K562 (cell line): ENCODE measurements around the gene PNPLA7. TPM values are rescaled to one million over a fixed set of nuclear protein-coding genes. Genes with fewer than 3 reads are reported as not detected.
A peak's percentile ranks its signal among the peaks of the same experiment; 100 is the strongest.

Source experiments
- CBX5 ChIP-seq: IDR thresholded peaks from 2 replicates; pipeline ENCODE4 v1.6.1; 2014; ENCODE audit warnings: low read depth, borderline replicate concordance
- CHD2 ChIP-seq: IDR thresholded peaks from 2 replicates; pipeline ENCODE4 v1.6.1; 2011; ENCODE audit warnings: low read depth, low read length
- CHD4 ChIP-seq: fragments of 200-600 bp; sonication (generic); IDR thresholded peaks from 3 replicates; pipeline ENCODE4 v1.6.1; 2012; ENCODE audit warnings: low read depth, mild to moderate bottlenecking, mixed read lengths, low read length, inconsistent platforms; ENCODE audit not compliant: insufficient read depth, insufficient replicate concordance, poor library complexity, severe bottlenecking
- CXXC5 ChIP-seq: fragments of 250-450 bp; sonication (Bioruptor Pico); IDR thresholded peaks from 2 replicates; pipeline ENCODE4 v1.8.0; 2022; ENCODE audit warnings: inconsistent platforms, mild to moderate bottlenecking, moderate library complexity
- L3MBTL2 ChIP-seq: fragments of 450-650 bp; IDR thresholded peaks from 2 replicates; pipeline ENCODE4 v1.6.1; 2016; ENCODE audit warnings: mild to moderate bottlenecking, moderate library complexity
- RAD21 ChIP-seq, 2 experiments: fragments of 250-450 bp in 1 of 2; fragments of 450-650 bp in 1 of 2; sonication (Bioruptor Pico) in 1 of 2; formaldehyde crosslinking in 1 of 2; IDR thresholded peaks in 1 of 2; conservative IDR thresholded peaks in 1 of 2; 2 replicates each; pipeline versions ENCODE4 v1.4.0 to v1.8.0; 2020 to 2022; ENCODE audit warnings: mild to moderate bottlenecking in 2 of 2, moderate library complexity in 1 of 2
- ZFX ChIP-seq: sonication (generic); formaldehyde crosslinking; IDR thresholded peaks from 2 replicates; pipeline ENCODE4 v1.8.0; 2022; ENCODE audit warnings: mild to moderate bottlenecking, missing genetic modification reagents, moderate library complexity
- ZNF3 ChIP-seq: fragments of 250-450 bp; sonication (Bioruptor Pico); IDR thresholded peaks from 2 replicates; pipeline ENCODE4 v1.5.0; 2021; ENCODE audit warnings: mild to moderate bottlenecking, moderate library complexity
- polyA plus RNA-seq, 8 experiments: library from polyadenylated mRNA; depleted of rRNA in 4 of 8; stranded (reverse) in 5 of 8; unstranded in 3 of 8; fragments of >200 nt; fragmentation: Nextera tagmentation in 2 of 8; fragmentation: Illumina TruSeq in 1 of 8; extraction: Ambion mirVana in 2 of 8; extraction: Trizol in 1 of 8; gene quantifications; 2 replicates each; pipeline versions ENCODE4 v1.2.1 to v1.2.3, GENCODE V29; 2011 to 2014; ENCODE audit warnings: inconsistent platforms in 1 of 8, missing spikeins in 1 of 8
- total RNA-seq, 7 experiments: library from RNA; depleted of rRNA in 6 of 7; stranded (reverse); fragments of >200 nt in 6 of 7; fragmentation: Illumina TruSeq in 2 of 7; extraction: Trizol in 2 of 7; gene quantifications; 2 replicates each; pipeline versions ENCODE4 v1.2.1 to v1.2.3, GENCODE V29; 2011 to 2021; ENCODE audit warnings: low replicate concordance in 1 of 7
- TF ChIP-seq, protein P1 (sequence below): fragments of 450-650 bp; IDR thresholded peaks from 2 replicates; pipeline ENCODE4 v1.7.0; 2016; ENCODE audit warnings: borderline replicate concordance
- TF ChIP-seq, protein P2 (sequence below): IDR thresholded peaks from 2 replicates; pipeline ENCODE4 v1.6.1; 2016; ENCODE audit warnings: missing genetic modification characterization, missing compliant biosample characterization
- TF ChIP-seq, protein P3 (sequence below), 3 experiments: IDR thresholded peaks in 2 of 3; conservative IDR thresholded peaks in 1 of 3; 2 replicates each; pipeline ENCODE4 v1.5.1; 2011 to 2012; ENCODE audit warnings: low read length in 3 of 3, mild to moderate bottlenecking in 3 of 3, control low read depth in 2 of 3, improper control_type of control experiment in 1 of 3, inconsistent platforms in 1 of 3, low read depth in 1 of 3, mixed read lengths in 1 of 3, moderate library complexity in 1 of 3; ENCODE audit not compliant: insufficient read depth in 2 of 3
- TF ChIP-seq, protein P4 (sequence below): fragments of 250-450 bp; sonication (Bioruptor Pico); IDR thresholded peaks from 2 replicates; pipeline ENCODE4 v1.4.0; 2020; ENCODE audit warnings: mild to moderate bottlenecking
- TF ChIP-seq, protein P5 (sequence below): sonication (generic); formaldehyde crosslinking; IDR thresholded peaks from 2 replicates; pipeline ENCODE4 v1.8.0; 2022; ENCODE audit warnings: mild to moderate bottlenecking, missing genetic modification reagents, borderline replicate concordance

Gene PNPLA7
- total and polyA plus RNA-seq, 9 of the 15 experiments (the other 6 are each of a cell fraction or from before 2014, with no cell fraction given): 0.01 to 0.85 (median 0.19) TPM; not detected in 1

DNA sequence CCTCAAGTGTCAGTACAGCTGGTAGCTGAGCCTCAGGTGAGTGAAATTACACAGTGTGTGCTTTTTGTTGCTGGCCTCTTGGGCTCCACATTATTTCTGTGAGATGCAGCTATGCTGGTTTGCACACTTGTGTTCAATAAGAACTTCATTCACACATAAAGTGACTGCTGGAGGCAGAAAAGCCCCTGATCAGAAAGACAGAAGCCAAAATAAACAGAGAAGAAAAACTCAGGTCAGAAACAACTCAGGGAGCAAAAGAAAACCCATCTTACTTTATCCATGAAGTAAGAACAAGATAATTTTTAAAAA, 15.1 kb downstream of the PNPLA7 start (continued):
- TF ChIP-seq CHD4: no peak
- TF ChIP-seq, protein P1, sequence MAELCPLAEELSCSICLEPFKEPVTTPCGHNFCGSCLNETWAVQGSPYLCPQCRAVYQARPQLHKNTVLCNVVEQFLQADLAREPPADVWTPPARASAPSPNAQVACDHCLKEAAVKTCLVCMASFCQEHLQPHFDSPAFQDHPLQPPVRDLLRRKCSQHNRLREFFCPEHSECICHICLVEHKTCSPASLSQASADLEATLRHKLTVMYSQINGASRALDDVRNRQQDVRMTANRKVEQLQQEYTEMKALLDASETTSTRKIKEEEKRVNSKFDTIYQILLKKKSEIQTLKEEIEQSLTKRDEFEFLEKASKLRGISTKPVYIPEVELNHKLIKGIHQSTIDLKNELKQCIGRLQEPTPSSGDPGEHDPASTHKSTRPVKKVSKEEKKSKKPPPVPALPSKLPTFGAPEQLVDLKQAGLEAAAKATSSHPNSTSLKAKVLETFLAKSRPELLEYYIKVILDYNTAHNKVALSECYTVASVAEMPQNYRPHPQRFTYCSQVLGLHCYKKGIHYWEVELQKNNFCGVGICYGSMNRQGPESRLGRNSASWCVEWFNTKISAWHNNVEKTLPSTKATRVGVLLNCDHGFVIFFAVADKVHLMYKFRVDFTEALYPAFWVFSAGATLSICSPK: no peak
- TF ChIP-seq, protein P2, sequence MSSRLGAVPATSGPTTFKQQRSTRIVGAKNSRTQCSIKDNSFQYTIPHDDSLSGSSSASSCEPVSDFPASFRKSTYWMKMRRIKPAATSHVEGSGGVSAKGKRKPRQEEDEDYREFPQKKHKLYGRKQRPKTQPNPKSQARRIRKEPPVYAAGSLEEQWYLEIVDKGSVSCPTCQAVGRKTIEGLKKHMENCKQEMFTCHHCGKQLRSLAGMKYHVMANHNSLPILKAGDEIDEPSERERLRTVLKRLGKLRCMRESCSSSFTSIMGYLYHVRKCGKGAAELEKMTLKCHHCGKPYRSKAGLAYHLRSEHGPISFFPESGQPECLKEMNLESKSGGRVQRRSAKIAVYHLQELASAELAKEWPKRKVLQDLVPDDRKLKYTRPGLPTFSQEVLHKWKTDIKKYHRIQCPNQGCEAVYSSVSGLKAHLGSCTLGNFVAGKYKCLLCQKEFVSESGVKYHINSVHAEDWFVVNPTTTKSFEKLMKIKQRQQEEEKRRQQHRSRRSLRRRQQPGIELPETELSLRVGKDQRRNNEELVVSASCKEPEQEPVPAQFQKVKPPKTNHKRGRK (tag): 0 out of 2 replicates have a peak, but pooled peaks have one; percentile 30
- TF ChIP-seq L3MBTL2: peak; percentile 64
- TF ChIP-seq CHD2: no peak
- TF ChIP-seq ZFX (CRISPR knock-in tag): peak; percentile 0; the same call in 1 of the 2 replicates
- no peak for TF ChIP-seq CBX5
- TF ChIP-seq RAD21 (CRISPR knock-in tag; conservative IDR thresholded peaks at IDR 0.05 in 1 of 2, IDR thresholded peaks at IDR 0.05 in 1 of 2): 0 out of 4 replicates have a peak, but pooled peaks of 1 of the 2 experiments have one; percentile 1
- TF ChIP-seq, protein P3, sequence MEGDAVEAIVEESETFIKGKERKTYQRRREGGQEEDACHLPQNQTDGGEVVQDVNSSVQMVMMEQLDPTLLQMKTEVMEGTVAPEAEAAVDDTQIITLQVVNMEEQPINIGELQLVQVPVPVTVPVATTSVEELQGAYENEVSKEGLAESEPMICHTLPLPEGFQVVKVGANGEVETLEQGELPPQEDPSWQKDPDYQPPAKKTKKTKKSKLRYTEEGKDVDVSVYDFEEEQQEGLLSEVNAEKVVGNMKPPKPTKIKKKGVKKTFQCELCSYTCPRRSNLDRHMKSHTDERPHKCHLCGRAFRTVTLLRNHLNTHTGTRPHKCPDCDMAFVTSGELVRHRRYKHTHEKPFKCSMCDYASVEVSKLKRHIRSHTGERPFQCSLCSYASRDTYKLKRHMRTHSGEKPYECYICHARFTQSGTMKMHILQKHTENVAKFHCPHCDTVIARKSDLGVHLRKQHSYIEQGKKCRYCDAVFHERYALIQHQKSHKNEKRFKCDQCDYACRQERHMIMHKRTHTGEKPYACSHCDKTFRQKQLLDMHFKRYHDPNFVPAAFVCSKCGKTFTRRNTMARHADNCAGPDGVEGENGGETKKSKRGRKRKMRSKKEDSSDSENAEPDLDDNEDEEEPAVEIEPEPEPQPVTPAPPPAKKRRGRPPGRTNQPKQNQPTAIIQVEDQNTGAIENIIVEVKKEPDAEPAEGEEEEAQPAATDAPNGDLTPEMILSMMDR (IDR thresholded peaks at IDR 0.05 in 2 of 3, conservative IDR thresholded peaks at IDR 0.05 in 1 of 3; ENCODE audit: insufficient read depth in 2 of 3, low read depth in 1 of 3, low read length in 3 of 3): 0 out of 6 replicates have a peak, but pooled peaks of 1 of the 3 experiments have one; percentile 3
- TF ChIP-seq CXXC5: 0 out of 2 replicates have a peak, but pooled peaks have one; percentile 20
- TF ChIP-seq ZNF3 (CRISPR knock-in tag): no peak
- TF ChIP-seq, protein P4, sequence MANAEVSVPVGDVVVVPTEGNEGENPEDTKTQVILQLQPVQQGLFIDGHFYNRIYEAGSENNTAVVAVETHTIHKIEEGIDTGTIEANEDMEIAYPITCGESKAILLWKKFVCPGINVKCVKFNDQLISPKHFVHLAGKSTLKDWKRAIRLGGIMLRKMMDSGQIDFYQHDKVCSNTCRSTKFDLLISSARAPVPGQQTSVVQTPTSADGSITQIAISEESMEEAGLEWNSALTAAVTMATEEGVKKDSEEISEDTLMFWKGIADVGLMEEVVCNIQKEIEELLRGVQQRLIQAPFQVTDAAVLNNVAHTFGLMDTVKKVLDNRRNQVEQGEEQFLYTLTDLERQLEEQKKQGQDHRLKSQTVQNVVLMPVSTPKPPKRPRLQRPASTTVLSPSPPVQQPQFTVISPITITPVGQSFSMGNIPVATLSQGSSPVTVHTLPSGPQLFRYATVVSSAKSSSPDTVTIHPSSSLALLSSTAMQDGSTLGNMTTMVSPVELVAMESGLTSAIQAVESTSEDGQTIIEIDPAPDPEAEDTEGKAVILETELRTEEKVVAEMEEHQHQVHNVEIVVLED: no peak
- TF ChIP-seq, protein P5, sequence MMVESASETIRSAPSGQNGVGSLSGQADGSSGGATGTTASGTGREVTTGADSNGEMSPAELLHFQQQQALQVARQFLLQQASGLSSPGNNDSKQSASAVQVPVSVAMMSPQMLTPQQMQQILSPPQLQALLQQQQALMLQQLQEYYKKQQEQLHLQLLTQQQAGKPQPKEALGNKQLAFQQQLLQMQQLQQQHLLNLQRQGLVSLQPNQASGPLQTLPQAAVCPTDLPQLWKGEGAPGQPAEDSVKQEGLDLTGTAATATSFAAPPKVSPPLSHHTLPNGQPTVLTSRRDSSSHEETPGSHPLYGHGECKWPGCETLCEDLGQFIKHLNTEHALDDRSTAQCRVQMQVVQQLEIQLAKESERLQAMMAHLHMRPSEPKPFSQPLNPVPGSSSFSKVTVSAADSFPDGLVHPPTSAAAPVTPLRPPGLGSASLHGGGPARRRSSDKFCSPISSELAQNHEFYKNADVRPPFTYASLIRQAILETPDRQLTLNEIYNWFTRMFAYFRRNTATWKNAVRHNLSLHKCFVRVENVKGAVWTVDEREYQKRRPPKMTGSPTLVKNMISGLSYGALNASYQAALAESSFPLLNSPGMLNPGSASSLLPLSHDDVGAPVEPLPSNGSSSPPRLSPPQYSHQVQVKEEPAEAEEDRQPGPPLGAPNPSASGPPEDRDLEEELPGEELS (CRISPR knock-in tag): no peak
